DOHH2 (cell line): ENCODE data around the gene CST3.

Source experiments
- H3F3A ChIP-seq: fragments of 200-600 bp; sonication (generic), shearing (Covaris generic); 2 replicates; pipeline ENCODE4 v1.6.0; 2016; ENCODE audit warnings: antibody characterized with exemption, mild to moderate bottlenecking; ENCODE audit not compliant: control insufficient read depth, insufficient read depth
- H3K27ac ChIP-seq: fragments of 200-600 bp; sonication (generic); 2 replicates; pipeline ENCODE4 v1.5.1; 2014; ENCODE audit warnings: low read depth, mild to moderate bottlenecking, low read length, moderate library complexity
- H3K27me3 ChIP-seq: fragments of 200-600 bp; sonication (generic); 2 replicates; pipeline ENCODE4 v1.6.1; 2014; ENCODE audit warnings: mild to moderate bottlenecking, low read length, mixed read lengths; ENCODE audit not compliant: control insufficient read depth
- H3K36me3 ChIP-seq: fragments of 200-600 bp; sonication (generic); 2 replicates; pipeline ENCODE4 v1.6.1; 2014; ENCODE audit warnings: mild to moderate bottlenecking, low read length, moderate library complexity, mixed read lengths; ENCODE audit not compliant: control insufficient read depth
- H3K4me1 ChIP-seq: fragments of 200-600 bp; sonication (generic); 2 replicates; pipeline ENCODE4 v1.6.1; 2014; ENCODE audit warnings: mild to moderate bottlenecking, low read length, mixed read lengths; ENCODE audit not compliant: control insufficient read depth
- H3K4me2 ChIP-seq: fragments of 200-600 bp; sonication (generic); 2 replicates; pipeline ENCODE4 v1.6.0; 2014; ENCODE audit warnings: mild to moderate bottlenecking, low read length, moderate library complexity
- H3K4me3 ChIP-seq: fragments of 200-600 bp; sonication (generic); 2 replicates; pipeline ENCODE4 v1.5.1; 2014; ENCODE audit warnings: mild to moderate bottlenecking, low read length, mixed read lengths
- H3K79me2 ChIP-seq: fragments of 200-600 bp; sonication (generic); 2 replicates; pipeline ENCODE4 v1.6.1; 2014; ENCODE audit warnings: mild to moderate bottlenecking, low read length, mixed read lengths; ENCODE audit not compliant: control insufficient read depth
- H3K9me2 ChIP-seq: fragments of 200-600 bp; sonication (generic); replicated peaks from 2 replicates; pipeline ENCODE4 v1.6.1; 2014; ENCODE audit warnings: mild to moderate bottlenecking, low read length, mixed read lengths; ENCODE audit not compliant: control insufficient read depth
- H3K9me3 ChIP-seq: fragments of 200-600 bp; sonication (generic); 2 replicates; pipeline ENCODE4 v1.6.1; 2014; ENCODE audit warnings: antibody characterized with exemption, low read length, mixed read lengths; ENCODE audit not compliant: control insufficient read depth, insufficient read depth
- H4K20me1 ChIP-seq: fragments of 200-600 bp; sonication (generic); 2 replicates; pipeline ENCODE4 v1.6.0; 2014; ENCODE audit warnings: low read depth, mild to moderate bottlenecking, antibody characterized with exemption, low read length, moderate library complexity; ENCODE audit not compliant: control insufficient read depth, insufficient read depth
- EZH2phosphoT487 ChIP-seq: fragments of 200-600 bp; sonication (generic); IDR thresholded peaks from 2 replicates; pipeline ENCODE4 v1.6.1; 2017; ENCODE audit warnings: borderline replicate concordance, mild to moderate bottlenecking, antibody characterized with exemption, low read length, moderate library complexity, mixed read lengths
- TF ChIP-seq, protein P1 (sequence below): fragments of 200-600 bp; sonication (generic); IDR thresholded peaks from one replicate; pipeline ENCODE4 v1.5.1; 2014; ENCODE audit warnings: antibody characterized with exemption, mild to moderate bottlenecking, low read depth, low read length; ENCODE audit not compliant: poor library complexity, severe bottlenecking

Gene CST3

DNA sequence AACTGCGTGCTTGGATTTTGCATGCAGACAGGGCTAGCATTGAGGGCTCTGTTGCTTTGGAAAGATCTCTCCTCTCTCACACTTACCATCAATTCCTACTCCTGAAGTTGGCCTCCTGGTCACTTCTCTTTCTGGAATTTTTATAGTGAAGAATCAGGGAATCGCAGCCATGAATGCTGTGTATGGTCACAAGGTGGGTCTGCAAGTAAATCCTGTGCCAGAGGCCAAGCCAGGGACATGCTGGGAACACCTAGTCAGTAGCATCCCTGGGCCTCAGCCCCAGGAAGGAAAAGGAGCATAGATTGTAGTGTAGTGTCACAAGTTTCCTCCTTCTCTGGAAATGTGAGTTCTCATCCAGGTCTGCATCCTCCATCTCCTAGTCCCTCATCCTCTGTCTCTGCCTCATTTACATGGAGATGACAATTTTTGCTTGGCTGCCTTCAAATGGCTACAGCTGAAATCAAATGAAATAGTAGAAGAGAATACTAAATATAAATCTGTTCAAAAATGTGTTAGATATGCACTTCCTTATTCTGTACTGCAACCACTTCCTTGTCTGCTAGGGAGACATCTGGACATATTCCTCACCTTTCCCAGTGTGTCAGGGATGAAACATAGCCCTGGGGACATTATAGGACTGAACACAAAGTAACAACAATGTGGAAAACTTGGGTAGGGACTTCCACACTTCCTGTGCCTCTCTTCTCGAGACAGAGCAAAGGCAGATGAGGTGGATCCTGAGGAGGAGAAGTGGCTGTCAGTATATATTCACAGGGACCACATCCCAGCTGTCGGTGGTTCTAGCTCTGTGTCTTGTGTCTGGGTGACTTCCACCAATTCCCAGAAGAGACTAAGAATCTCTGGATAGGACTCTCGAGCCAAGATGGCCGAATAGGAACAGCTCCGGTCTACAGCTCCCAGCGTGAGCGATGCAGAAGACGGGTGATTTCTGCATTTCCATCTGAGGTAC, 49.0 kb downstream of the CST3 start:
- no peaks in the 10 kb centered on the region for H4K20me1 ChIP-seq
- no peaks in the 10 kb centered on the region for H3K4me1 ChIP-seq
- H3K36me3 ChIP-seq = no peaks in the 10 kb centered on the region
- H3K27me3 ChIP-seq = no peaks in the 10 kb centered on the region
- H3K4me3 ChIP-seq = no peak overlapping the region
- H3K79me2 ChIP-seq = no peaks in the 10 kb centered on the region
- no peak overlapping the region for H3K27ac ChIP-seq
- no peaks in the 10 kb centered on the region for H3K9me2 ChIP-seq
- no peak overlapping the region for H3K4me2 ChIP-seq
- H3F3A ChIP-seq = no peaks in the 10 kb centered on the region
- TF ChIP-seq EZH2phosphoT487 = no peak
- TF ChIP-seq, protein P1, sequence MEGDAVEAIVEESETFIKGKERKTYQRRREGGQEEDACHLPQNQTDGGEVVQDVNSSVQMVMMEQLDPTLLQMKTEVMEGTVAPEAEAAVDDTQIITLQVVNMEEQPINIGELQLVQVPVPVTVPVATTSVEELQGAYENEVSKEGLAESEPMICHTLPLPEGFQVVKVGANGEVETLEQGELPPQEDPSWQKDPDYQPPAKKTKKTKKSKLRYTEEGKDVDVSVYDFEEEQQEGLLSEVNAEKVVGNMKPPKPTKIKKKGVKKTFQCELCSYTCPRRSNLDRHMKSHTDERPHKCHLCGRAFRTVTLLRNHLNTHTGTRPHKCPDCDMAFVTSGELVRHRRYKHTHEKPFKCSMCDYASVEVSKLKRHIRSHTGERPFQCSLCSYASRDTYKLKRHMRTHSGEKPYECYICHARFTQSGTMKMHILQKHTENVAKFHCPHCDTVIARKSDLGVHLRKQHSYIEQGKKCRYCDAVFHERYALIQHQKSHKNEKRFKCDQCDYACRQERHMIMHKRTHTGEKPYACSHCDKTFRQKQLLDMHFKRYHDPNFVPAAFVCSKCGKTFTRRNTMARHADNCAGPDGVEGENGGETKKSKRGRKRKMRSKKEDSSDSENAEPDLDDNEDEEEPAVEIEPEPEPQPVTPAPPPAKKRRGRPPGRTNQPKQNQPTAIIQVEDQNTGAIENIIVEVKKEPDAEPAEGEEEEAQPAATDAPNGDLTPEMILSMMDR = no peak
- H3K9me3 ChIP-seq = peaks cover 2% of the 10 kb centered on the region; the same call in 1 of the 2 replicates

DNA sequence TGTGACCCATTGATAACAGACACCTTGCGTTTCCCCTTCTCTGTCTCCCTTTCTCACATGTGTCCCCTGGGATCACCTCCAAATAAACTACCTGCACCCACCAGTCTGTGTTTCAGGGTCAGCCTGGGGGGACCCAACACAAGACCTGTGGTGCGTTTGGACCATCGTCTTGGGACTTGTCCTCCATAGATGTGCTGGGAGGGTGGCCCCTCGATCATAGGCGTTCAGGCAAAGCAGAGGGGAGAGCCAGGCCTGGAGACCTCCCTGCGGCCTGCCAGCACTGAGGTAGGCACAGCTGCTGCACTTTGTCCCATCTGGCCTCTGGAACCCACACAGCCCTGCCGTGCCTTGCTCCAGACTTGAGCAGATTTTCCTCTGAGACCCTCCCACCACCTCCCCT, 50.1 kb downstream of the CST3 start:
- Histone ChIP-seq H3K27me3 (no peaks in the 10 kb centered on the region), H3K36me3 (no peaks in the 10 kb centered on the region), H3K4me3 (no peak overlapping the region), H3K9me3 (peaks cover 2% of the 10 kb centered on the region; the same call in 1 of the 2 replicates), H3K79me2 (no peaks in the 10 kb centered on the region), H3K9me2 (no peaks in the 10 kb centered on the region), H3K27ac (no peak overlapping the region), H3F3A (no peaks in the 10 kb centered on the region), H3K4me2 (no peak overlapping the region), H3K4me1 (no peaks in the 10 kb centered on the region), H4K20me1 (no peaks in the 10 kb centered on the region)
- TF ChIP-seq EZH2phosphoT487 = no peak
- TF ChIP-seq, protein P1 = no peak

DNA sequence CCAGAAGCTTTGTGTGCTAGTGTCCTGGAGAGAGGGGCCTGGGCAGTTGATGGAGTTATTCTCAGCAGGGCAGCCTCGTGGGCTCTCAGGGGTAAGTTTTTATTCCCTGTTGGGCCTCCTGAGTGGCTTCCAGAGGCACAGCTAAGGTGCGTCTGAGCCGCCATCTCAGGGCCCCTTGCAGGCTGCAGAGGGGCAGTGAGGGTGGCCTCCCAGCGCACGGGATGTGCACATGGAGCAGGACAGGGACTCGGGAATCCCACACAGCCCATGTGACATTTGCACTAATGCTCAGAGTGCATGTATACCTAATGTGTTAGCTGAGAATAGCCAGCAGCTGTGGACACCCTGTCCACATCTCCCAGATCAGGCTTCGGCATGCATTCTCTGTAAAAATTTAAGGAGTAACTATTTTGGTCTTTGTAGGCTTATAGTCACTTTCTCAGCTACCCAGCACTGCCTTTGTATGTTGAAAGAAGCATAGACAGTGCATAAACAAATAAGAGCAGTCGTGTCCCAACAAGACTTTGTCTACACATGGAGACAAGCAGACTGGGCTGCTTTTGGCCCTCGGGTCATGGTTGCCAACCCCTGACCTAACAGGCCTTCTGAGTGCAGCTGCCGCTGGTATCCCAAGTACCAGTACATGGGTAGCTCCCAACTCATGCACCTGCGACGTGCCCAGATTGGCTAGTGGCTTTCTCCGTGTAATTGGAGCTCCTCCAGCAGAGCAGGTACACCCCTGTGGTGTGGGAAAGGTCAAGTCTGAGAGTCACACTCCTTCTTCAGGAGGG, 50.8 kb downstream of the CST3 start:
- Histone ChIP-seq H4K20me1 (no peaks in the 10 kb centered on the region), H3K9me3 (peaks cover 2% of the 10 kb centered on the region; the same call in 1 of the 2 replicates), H3K36me3 (no peaks in the 10 kb centered on the region), H3K27ac (no peak overlapping the region), H3K4me2 (no peak overlapping the region), H3K4me1 (no peaks in the 10 kb centered on the region), H3K4me3 (no peak overlapping the region), H3F3A (no peaks in the 10 kb centered on the region), H3K79me2 (no peaks in the 10 kb centered on the region), H3K27me3 (no peaks in the 10 kb centered on the region), H3K9me2 (no peaks in the 10 kb centered on the region)
- TF ChIP-seq, protein P1 = no peak
- TF ChIP-seq EZH2phosphoT487 = no peak
